Endothelial cell of umbilical vein (primary cell): ENCODE measurements around the gene ZNF225. TPM values are rescaled to one million over a fixed set of nuclear protein-coding genes. Genes with fewer than 3 reads are reported as not detected.

Source experiments
- BruUV-seq: library from RNA; stranded (reverse); fragments of 400-500 nt; replicated peaks from 2 replicates; lab custom pipeline; 2021; lab: Mats Ljungman, UMichigan
- CTCF ChIA-PET: fragments of 300-600, 350-600 bp; sonication (Branson Sonifier 250); formaldehyde crosslinking; loops from one replicate; lab custom pipeline; 2021; ENCODE audit warnings: antibody characterized with exemption, inconsistent platforms; lab: Charles Lee
- POLR2A ChIA-PET: fragments of 300-600, 350-600 bp; sonication (Branson Sonifier 250); formaldehyde crosslinking; loops from one replicate; lab custom pipeline; 2021; ENCODE audit warnings: antibody characterized with exemption, inconsistent platforms; lab: Charles Lee
- DNase-seq: peaks from one replicate; pipeline ENCODE4 v3.0.0-alpha.2; 2011; ENCODE audit warnings: low read depth, low spot score
- FAIRE-seq: peaks from 2 replicates; lab custom pipeline; 2011; peaks lifted over from hg19 to GRCh38; lab: Jason Lieb, UNC
- H2AFZ ChIP-seq: 2 replicates; pipeline ENCODE4 v1.6.0; 2012; ENCODE audit warnings: low read depth, low read length, control low read depth, inconsistent platforms
- H3K27ac ChIP-seq: 2 replicates; pipeline ENCODE4 v1.5.1; 2011; ENCODE audit warnings: low read depth, mild to moderate bottlenecking, control low read depth, low read length, moderate library complexity; ENCODE audit not compliant: insufficient read depth
- H3K27me3 ChIP-seq, 2 experiments: 2 replicates each; pipeline versions ENCODE4 v1.6.0 to v1.6.1; 2011; ENCODE audit warnings: low read length in 2 of 2, mixed read lengths in 1 of 2; ENCODE audit not compliant: control insufficient read depth in 2 of 2, insufficient read depth in 2 of 2
- H3K36me3 ChIP-seq, 2 experiments: 2 replicates in 1 of 2; 3 replicates in 1 of 2; pipeline ENCODE4 v1.5.1; 2011; ENCODE audit warnings: low read length in 2 of 2, mild to moderate bottlenecking in 1 of 2, moderate library complexity in 1 of 2; ENCODE audit not compliant: control insufficient read depth in 2 of 2, insufficient read depth in 2 of 2; ENCODE audit errors: extremely low read depth in 1 of 2
- H3K4me1 ChIP-seq: 3 replicates; pipeline ENCODE4 v1.5.1; 2011; ENCODE audit warnings: mild to moderate bottlenecking, low read length; ENCODE audit not compliant: control insufficient read depth, insufficient read depth; ENCODE audit errors: extremely low read depth
- H3K4me2 ChIP-seq: 2 replicates; pipeline ENCODE4 v1.6.1; 2011; ENCODE audit warnings: low read length, control low read depth, mixed read lengths; ENCODE audit not compliant: insufficient read depth
- H3K4me3 ChIP-seq, 3 experiments: fragments of 200-600 bp in 1 of 3; sonication (generic), shearing (Covaris generic) in 1 of 3; replicated peaks in 1 of 3; 2 replicates each; pipeline ENCODE4 v1.5.1; 2011 to 2016; ENCODE audit warnings: control low read depth in 3 of 3, low read length in 3 of 3, mild to moderate bottlenecking in 2 of 3, inconsistent platforms in 1 of 3, low read depth in 1 of 3, moderate library complexity in 1 of 3; ENCODE audit not compliant: insufficient read depth in 1 of 3
- H3K79me2 ChIP-seq: 2 replicates; pipeline ENCODE4 v1.6.0; 2012; ENCODE audit warnings: low read length, inconsistent platforms; ENCODE audit not compliant: control insufficient read depth, insufficient read depth
- H3K9ac ChIP-seq: replicated peaks from 2 replicates; pipeline ENCODE3; 2011; ENCODE audit warnings: low read length, control low read depth; ENCODE audit not compliant: insufficient read depth; ENCODE audit errors: extremely low read depth
- H3K9me1 ChIP-seq: replicated peaks from 3 replicates; pipeline ENCODE4 v1.6.0; 2011; ENCODE audit warnings: mild to moderate bottlenecking, low read length; ENCODE audit not compliant: control insufficient read depth, insufficient read depth; ENCODE audit errors: extremely low read depth
- H3K9me3 ChIP-seq: replicated peaks from 2 replicates; pipeline ENCODE4 v1.5.1; 2012; ENCODE audit warnings: low read length, inconsistent platforms; ENCODE audit not compliant: control insufficient read depth, insufficient read depth
- H4K20me1 ChIP-seq: replicated peaks from 2 replicates; pipeline ENCODE3; 2011; ENCODE audit warnings: mild to moderate bottlenecking, low read length; ENCODE audit not compliant: control insufficient read depth, insufficient read depth; ENCODE audit errors: extremely low read depth
- CTCF ChIP-seq, 2 donors: IDR thresholded peaks; 1 replicate in 1 of 2; 2 replicates in 1 of 2; pipeline ENCODE4 v1.5.1; 2011; ENCODE audit warnings: low read length in 2 of 2, mild to moderate bottlenecking in 2 of 2, moderate library complexity in 2 of 2, control low read depth in 1 of 2, inconsistent platforms in 1 of 2, low read depth in 1 of 2; ENCODE audit not compliant: insufficient read depth in 1 of 2; ENCODE audit errors: extremely low read depth in 1 of 2
- EZH2 ChIP-seq: IDR thresholded peaks from 2 replicates; pipeline ENCODE4 v1.6.1; 2012; ENCODE audit warnings: borderline replicate concordance, low read depth, mild to moderate bottlenecking, moderate library complexity, low read length, inconsistent platforms; ENCODE audit not compliant: severe bottlenecking
- FOS ChIP-seq: IDR thresholded peaks from 2 replicates; pipeline ENCODE4 v1.6.1; 2011; ENCODE audit warnings: mild to moderate bottlenecking, low read length, moderate library complexity, borderline replicate concordance; ENCODE audit not compliant: insufficient read depth
- GATA2 ChIP-seq: IDR thresholded peaks from 2 replicates; pipeline ENCODE4 v1.7.0; 2011; ENCODE audit warnings: low read depth, mild to moderate bottlenecking, moderate library complexity, mixed read lengths, low read length; ENCODE audit not compliant: insufficient read length, insufficient read depth
- JUN ChIP-seq: IDR thresholded peaks from 2 replicates; pipeline ENCODE4 v1.6.1; 2011; ENCODE audit warnings: borderline replicate concordance, low read depth; ENCODE audit not compliant: insufficient read length, insufficient read depth
- MAX ChIP-seq: IDR thresholded peaks from 2 replicates; pipeline ENCODE4 v1.6.1; 2011; ENCODE audit not compliant: insufficient read depth, insufficient read length
- MYC ChIP-seq: IDR thresholded peaks from one replicate; pipeline ENCODE4 v1.6.1; 2011; ENCODE audit warnings: mild to moderate bottlenecking, low read depth, low read length
- POLR2A ChIP-seq: IDR thresholded peaks from 2 replicates; pipeline ENCODE4 v1.6.1; 2012; ENCODE audit warnings: low read depth, mild to moderate bottlenecking, control low read depth, low read length
- POLR2AphosphoS5 ChIP-seq: IDR thresholded peaks from 2 replicates; pipeline ENCODE4 v1.6.1; 2012; ENCODE audit warnings: low read depth, mild to moderate bottlenecking, control low read depth, low read length, moderate library complexity; ENCODE audit not compliant: insufficient read depth
- dilution Hi-C: fragments of 300-500 bp; cut with MboI; formaldehyde crosslinking; loops from one replicate; pipeline ENCODE4 v1.15.0; 2019; ENCODE audit warnings: low sequenced_read_pairs; ENCODE audit not compliant: extremely low pct_ligation_motif_present
- intact Hi-C: fragments of 100-400 bp; cut with micrococcal nuclease; formaldehyde crosslinking; loops from one replicate; pipeline ENCODE4 v1.10.0; 2022
- polyA plus RNA-seq, 4 experiments: library from polyadenylated mRNA; depleted of rRNA in 3 of 4; stranded (reverse) in 3 of 4; unstranded in 1 of 4; fragments of >200 nt; gene quantifications; 2 replicates each; pipeline versions ENCODE4 v1.2.1 to v1.2.3, GENCODE V29; 2011 to 2012; ENCODE audit warnings: missing spikeins in 1 of 4
- total RNA-seq: library from RNA; stranded (reverse); gene quantifications from 2 replicates; pipeline ENCODE4 v1.2.3, GENCODE V29; 2021

Gene ZNF225
- total and polyA plus RNA-seq, 2 donors (not counting 3 experiments of a cell fraction or from before 2014, with no cell fraction given) = 0.92 to 3.9 TPM

- Histone ChIP-seq H2AFZ (no peak overlapping the region), H3K9me1 (no peaks in the 10 kb centered on the region), H3K9ac (no peak overlapping the region), H3K4me3 (no peak overlapping the region), H3K79me2 (no peaks in the 10 kb centered on the region), H3K27ac (no peak overlapping the region), H4K20me1 (no peaks in the 10 kb centered on the region), H3K4me1 (no peaks in the 10 kb centered on the region), H3K4me2 (no peak overlapping the region), H3K36me3 (peaks cover 26 to 27% of the 10 kb centered on the region in 2 experiments), H3K9me3 (peaks cover 20% of the 10 kb centered on the region), H3K27me3 (no peaks in the 10 kb centered on the region)
- no peak for DNase-seq
- ChIA-PET CTCF (no interaction called here), POLR2A (no interaction called here)
- dilution Hi-C loops = no loop called here
- BruUV-seq = no TSS peak
- intact Hi-C loops = no loop called here
- TF ChIP-seq JUN (no peak), FOS (no peak), GATA2 (no peak), MYC (no peak), POLR2AphosphoS5 (no peak), POLR2A (no peak), MAX (no peak)
- FAIRE-seq = no peak
Measured at GRCh38 chr19:44176590-44176989, 63.4 kb downstream of the ZNF225 start.

GRCh38 chr19:44180968-44181367 is 67.8 kb downstream of the ZNF225 start:
- no peak for TF ChIP-seq FOS
- TF ChIP-seq JUN = no peak
- no peak for TF ChIP-seq MYC
- no peak for TF ChIP-seq MAX
- no peak for TF ChIP-seq CTCF (IDR thresholded peaks at IDR 0.05; ENCODE audit: extremely low read depth in 1 of 2, insufficient read depth in 1 of 2, low read depth in 1 of 2, low read length in 2 of 2)
- no peak for TF ChIP-seq POLR2AphosphoS5
- TF ChIP-seq POLR2A = no peak
- no peak for TF ChIP-seq EZH2
- TF ChIP-seq GATA2 = no peak
- dilution Hi-C loops = no loop called here
- H3K9me3 ChIP-seq = peaks cover 15% of the 10 kb centered on the region
- POLR2A ChIA-PET = no interaction called here
- H3K27ac ChIP-seq = no peak overlapping the region
- no peaks in the 10 kb centered on the region for H3K9me1 ChIP-seq
- H2AFZ ChIP-seq = no peak overlapping the region
- H3K4me3 ChIP-seq = no peak overlapping the region
- no peaks in the 10 kb centered on the region for H3K27me3 ChIP-seq
- CTCF ChIA-PET = no interaction called here
- FAIRE-seq (no peak), DNase-seq (no peak)
- H3K4me1 ChIP-seq = no peaks in the 10 kb centered on the region
- H3K36me3 ChIP-seq = peaks cover 4 to 7% of the 10 kb centered on the region in 2 experiments
- BruUV-seq = no TSS peak
- H3K9ac ChIP-seq = no peak overlapping the region
- H3K4me2 ChIP-seq = no peak overlapping the region
- H3K79me2 ChIP-seq = no peaks in the 10 kb centered on the region
- intact Hi-C loops = no loop called here
- no peaks in the 10 kb centered on the region for H4K20me1 ChIP-seq
